Fibroblast of mammary gland (primary cell): Measurements from ENCODE around the gene E2F2.
"Not testable (repeated sequence)": the region's sequence is repeated elsewhere in the genome, so short reads cannot be mapped to it uniquely, and the experiment has no call there.

Experiments used
- DNase-seq: peaks from one replicate; pipeline ENCODE4 v3.0.0-alpha.2; 2010; ENCODE audit warnings: low read depth
- H3K4me3 ChIP-seq: 2 replicates; pipeline ENCODE4 v1.5.1; 2011; ENCODE audit warnings: low read depth, mild to moderate bottlenecking, low read length, moderate library complexity; ENCODE audit not compliant: control insufficient read depth
- TF ChIP-seq, protein P1 (sequence below): conservative IDR thresholded peaks from 2 replicates; pipeline ENCODE4 v1.5.1; 2011; ENCODE audit warnings: low read depth, low read length, inconsistent platforms; ENCODE audit not compliant: control insufficient read depth, insufficient read depth

Gene E2F2

DNA sequence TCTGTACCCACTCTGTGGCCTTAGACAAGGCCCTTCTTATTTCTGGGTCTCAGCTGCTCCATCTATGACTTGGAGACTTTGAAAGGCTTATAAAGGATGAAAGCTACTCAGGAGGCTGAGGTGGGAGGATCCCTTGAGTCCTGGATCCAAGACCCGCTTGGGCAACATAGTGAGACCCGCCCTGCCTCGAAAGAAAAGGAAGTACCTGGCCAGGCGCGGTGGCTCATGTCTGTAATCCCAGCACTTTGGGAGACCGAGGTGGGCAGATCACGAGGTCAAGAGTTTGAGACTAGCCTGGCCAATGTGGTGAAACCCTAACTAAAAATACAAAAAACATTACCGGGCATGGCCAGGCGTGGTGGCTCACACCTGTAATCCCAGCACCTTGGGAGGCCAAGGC, 14.8 kb upstream of the E2F2 start:
- no peak for DNase-seq
- TF ChIP-seq, protein P1, sequence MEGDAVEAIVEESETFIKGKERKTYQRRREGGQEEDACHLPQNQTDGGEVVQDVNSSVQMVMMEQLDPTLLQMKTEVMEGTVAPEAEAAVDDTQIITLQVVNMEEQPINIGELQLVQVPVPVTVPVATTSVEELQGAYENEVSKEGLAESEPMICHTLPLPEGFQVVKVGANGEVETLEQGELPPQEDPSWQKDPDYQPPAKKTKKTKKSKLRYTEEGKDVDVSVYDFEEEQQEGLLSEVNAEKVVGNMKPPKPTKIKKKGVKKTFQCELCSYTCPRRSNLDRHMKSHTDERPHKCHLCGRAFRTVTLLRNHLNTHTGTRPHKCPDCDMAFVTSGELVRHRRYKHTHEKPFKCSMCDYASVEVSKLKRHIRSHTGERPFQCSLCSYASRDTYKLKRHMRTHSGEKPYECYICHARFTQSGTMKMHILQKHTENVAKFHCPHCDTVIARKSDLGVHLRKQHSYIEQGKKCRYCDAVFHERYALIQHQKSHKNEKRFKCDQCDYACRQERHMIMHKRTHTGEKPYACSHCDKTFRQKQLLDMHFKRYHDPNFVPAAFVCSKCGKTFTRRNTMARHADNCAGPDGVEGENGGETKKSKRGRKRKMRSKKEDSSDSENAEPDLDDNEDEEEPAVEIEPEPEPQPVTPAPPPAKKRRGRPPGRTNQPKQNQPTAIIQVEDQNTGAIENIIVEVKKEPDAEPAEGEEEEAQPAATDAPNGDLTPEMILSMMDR: no peak

DNA sequence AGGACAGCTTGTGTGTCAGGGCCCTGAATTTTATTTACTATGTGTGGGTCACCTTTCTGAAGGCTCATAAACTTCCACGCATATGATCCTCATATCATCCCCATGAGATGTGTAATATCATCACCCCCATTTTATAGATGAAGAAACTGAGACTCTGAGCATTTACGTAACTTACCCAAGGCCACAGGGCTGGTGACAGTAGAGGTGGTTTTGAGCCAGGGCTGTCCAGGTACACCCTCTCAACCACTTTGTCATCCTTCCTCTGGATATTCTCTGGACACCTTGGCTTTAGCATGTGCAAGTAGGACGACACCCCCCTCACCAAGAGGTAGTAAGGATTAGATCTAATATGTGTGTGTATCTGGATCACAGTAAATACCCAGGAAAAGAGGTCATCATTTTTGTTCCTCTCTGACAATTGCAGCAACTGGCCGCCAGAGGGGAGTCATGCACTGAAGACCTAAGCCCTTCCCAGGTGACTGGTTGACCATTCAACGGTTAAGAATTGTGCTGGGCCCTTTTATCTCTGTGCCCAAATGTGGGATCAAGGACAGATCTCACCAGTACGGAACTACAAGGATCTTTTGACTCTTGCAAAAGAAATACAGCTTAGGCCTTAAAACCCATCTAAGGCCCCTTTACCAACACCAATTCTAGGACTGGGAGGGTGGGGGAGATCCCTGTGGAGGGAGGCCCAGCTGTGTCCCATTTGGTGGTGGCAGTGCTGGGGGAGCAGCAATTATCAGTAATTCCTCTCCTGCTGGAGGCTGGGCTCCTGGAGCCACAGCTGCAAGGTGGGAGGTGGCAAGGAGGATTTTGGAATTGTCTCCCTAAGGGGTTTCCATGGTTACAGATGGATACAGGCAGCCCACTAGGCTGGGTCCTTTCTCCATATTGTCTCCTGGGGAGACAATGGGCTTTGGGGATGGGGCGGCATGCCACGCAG, 13.7 kb upstream of the E2F2 start:
- H3K4me3 ChIP-seq: no peak overlapping the region
- TF ChIP-seq, protein P1: peak; percentile 94
- DNase-seq: peak; percentile 84

More for the DNA sequence above, 14.8 kb upstream of the E2F2 start:
- H3K4me3 ChIP-seq: no peak overlapping the region

DNA sequence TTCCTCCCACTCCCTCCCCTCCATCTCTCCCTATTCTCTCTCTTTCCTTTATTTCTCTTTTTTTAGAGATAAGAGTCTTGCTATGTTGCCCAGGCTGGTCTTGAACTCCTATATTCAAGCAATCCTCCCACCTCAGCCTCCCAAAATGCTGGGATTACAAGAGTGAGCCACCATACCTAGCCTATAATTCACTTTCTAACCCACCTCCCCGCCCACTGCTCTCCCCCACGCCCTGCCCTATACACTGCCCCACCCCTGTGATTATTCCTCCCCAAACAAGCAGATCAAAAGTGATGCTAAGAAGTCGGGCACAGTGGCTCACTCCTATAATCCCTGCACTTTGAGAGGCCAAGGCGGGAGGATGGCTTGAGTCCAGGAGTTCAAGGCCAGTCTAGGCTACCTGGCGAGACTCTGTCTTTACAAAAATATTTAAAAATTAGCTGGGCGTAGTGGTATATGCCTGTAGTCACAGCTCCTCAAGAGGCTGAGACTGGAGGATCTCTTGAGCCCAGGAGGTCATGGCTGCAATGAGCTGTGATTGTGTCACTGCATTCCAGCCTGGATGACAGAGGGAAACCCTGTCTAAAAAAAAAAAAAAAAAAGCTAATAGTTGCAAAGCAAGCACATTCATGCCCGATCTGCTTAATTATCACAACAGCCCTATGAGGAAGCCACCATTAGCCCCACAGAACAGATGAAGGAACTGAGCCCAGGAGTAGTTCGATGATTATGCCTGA, 12.8 kb upstream of the E2F2 start:
- no peak for DNase-seq
- TF ChIP-seq, protein P1: no peak
- no peak overlapping the region for H3K4me3 ChIP-seq

DNA sequence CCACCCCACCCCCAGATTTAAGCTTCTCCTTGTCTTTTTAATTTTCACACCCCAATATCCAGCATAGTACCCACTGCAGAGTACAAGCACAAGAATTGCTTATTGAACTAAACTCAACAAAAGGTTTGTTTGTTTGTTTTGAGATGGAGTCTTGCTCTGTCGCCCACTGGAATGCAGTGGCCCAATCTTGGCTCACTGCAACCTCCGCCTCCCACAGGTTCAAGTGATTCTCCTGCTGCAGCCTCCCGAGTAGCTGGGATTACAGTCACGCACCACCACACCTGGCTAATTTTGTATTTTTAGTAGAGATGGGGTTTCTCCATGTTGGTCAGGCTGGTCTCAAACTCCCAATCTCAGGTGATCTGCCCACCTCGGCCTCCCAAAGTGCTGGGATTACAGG, 11.9 kb upstream of the E2F2 start:
- H3K4me3 ChIP-seq, DNase-seq: not testable (repeated sequence)

DNA sequence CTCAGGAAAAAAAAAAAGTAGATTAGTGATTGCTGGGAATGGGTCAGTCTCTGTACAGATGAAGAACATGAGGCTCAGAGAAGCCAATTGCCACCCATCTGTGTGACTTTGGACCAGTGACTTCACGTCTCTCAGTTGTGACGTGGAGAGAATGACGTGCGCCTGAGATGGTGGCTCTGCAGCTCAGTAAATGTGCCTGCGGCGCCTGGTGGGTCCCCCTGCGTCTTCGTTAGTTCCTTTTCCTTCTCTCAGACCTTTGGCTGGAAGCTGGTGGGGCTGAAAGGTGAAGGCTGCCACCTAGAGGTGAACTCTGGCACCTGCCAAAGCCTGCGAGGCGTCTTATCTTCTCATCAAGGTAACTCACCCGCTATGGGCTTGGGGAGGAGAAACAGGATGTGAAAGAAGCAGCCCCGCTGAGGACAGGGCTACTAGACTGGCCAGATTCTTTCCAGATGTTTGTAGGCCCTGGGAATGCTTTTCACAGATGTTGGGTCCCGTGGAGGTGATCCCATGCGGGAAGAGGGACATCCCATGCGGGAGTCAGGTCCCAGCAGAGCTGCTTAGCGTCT, 8.7 kb upstream of the E2F2 start:
- TF ChIP-seq, protein P1: peak; percentile 97
- H3K4me3 ChIP-seq: no peak overlapping the region
- peak; percentile 90 for DNase-seq

DNA sequence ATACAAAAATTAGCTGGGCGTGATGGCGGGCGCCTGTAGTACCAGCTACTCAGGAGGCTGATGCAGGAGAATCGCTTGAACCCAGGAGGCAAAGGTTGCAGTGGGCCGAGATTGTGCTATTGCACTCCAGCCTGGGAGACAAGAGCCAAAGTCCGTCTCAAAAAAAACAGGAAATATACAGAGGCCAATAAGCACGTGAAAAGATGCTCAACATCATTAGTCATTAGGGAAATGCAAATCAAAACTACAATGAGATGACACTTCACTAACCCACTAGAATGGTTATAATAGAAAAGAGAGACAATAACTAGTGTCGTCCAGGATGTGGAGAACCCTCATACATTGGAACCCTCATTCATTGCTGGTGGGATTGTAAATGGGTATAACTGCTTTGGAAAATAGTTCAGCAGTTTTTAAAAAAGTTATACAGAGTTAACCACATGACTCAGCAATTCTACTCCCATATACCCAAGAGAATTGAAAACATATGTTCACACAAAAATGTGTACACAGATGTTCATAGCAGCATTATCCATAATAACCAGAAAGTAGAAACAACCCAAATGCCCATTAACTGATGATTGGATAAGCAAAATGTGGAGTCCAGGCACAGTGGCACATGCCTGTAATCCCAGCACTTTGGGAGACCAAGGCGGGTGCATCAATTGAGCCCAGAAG, 6.4 kb upstream of the E2F2 start:
- TF ChIP-seq, protein P1: no peak
- DNase-seq: peak; percentile 77
- H3K4me3 ChIP-seq: no peak overlapping the region
